AG10803 (cell line): ENCODE results near the gene FARS2.

ENCODE experiments used
- DNase-seq: peaks from one replicate; pipeline ENCODE4 v3.0.0; 2010; ENCODE audit warnings: low read depth
- H3K4me3 ChIP-seq: 2 replicates; pipeline ENCODE4 v1.5.1; 2011; ENCODE audit warnings: mild to moderate bottlenecking, low read length, control low read depth
- TF ChIP-seq, protein P1 (sequence below): conservative IDR thresholded peaks from 2 replicates; pipeline ENCODE4 v1.5.1; 2011; ENCODE audit warnings: mild to moderate bottlenecking, low read length, control low read depth, inconsistent platforms

FARS2 gene

DNA sequence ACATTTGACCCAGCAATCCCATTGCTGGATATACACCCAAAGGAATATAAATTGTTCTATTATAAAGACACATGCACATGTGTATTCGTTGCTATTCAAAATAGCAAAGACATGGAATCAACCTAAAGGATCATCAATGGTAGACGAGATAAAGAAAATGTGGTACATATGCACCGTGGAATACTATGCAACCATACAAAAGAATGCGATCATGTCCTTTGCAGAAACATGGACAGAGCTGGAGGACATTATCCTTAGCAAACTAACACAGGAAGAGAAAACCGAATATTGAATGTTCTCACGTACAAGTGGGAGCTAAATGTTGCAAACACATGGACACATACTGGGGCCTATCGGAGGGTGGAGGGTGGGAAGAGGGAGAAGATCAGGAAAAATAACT lies 405.4 kb downstream of the FARS2 start:
- DNase-seq: no peak
- H3K4me3 ChIP-seq: no peak overlapping the region
- TF ChIP-seq, protein P1, sequence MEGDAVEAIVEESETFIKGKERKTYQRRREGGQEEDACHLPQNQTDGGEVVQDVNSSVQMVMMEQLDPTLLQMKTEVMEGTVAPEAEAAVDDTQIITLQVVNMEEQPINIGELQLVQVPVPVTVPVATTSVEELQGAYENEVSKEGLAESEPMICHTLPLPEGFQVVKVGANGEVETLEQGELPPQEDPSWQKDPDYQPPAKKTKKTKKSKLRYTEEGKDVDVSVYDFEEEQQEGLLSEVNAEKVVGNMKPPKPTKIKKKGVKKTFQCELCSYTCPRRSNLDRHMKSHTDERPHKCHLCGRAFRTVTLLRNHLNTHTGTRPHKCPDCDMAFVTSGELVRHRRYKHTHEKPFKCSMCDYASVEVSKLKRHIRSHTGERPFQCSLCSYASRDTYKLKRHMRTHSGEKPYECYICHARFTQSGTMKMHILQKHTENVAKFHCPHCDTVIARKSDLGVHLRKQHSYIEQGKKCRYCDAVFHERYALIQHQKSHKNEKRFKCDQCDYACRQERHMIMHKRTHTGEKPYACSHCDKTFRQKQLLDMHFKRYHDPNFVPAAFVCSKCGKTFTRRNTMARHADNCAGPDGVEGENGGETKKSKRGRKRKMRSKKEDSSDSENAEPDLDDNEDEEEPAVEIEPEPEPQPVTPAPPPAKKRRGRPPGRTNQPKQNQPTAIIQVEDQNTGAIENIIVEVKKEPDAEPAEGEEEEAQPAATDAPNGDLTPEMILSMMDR: no peak

DNA sequence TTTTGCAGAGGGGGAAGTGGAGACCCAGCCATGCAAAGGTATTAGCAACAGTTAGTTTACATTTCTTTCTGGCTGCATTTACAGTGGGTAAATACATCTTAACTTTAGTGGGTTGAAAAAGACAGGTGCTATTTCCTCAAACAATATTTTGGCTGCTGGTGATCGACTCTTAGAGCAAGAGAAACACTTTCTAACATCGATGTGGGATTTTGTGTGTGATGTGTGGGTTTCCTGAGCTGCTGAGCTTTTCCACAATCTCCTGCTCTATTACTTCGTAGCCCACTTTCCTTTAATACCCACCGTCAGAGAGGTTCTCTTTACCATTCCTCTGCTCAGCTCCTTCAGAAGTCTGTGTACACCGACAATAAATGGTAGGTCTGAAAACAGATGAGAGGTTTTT lies 406.4 kb downstream of the FARS2 start:
- H3K4me3 ChIP-seq: no peak overlapping the region
- no peak for DNase-seq
- TF ChIP-seq, protein P1: no peak

DNA sequence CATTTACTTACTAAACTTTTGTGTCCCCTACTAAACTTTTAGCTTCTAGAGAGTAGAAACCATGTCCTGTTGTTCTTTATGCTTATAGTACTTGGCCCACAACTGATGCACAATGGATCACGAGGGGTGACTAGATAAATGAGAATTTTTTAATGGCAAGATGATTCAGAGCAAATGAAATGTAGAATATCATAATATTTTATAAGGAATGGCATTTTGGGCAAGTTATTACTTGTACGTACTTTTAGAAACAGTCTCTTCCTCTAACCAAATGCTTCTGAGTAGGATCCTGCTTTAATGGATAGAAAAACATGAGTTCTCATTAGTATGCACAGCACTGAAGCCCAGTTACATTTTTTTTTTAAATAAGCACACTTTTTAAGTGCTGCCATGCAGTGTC lies 409.1 kb downstream of the FARS2 start:
- no peak for DNase-seq
- TF ChIP-seq, protein P1: no peak
- no peak overlapping the region for H3K4me3 ChIP-seq

DNA sequence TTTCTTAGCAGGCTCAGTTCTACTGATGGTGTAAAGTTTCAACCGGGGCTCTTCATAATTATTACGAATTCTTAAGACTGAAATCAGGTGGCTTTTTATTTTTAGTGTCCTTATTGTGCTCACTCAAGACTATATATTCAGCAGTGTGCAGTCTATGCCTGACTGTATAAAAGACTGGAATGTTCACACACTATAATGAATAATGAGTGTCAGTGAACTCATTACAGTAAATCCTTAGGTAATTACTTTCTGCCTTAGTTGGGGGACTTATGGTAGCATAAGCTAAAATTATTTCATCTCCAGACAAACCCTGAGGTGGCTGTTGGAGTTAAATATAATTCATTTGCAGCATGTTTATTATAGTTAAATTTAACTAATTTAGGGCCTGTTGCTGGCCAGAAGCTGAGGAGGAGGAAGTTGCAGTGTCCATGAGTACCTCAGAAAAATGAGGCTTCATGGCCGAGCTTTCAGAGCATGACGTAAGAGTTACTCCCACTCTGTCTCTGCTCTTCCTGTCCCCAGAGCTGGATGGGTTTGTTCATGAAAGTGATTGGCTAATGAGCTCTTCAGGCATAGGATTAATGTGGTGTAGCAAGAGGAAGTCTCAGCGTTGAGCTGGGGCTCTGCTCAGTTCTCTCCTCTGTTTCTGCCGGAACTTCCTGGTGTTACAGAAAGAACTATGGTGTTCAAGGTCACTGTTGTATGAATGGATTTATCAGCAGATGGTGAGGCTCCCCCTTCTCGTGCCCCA lies 409.7 kb downstream of the FARS2 start:
- H3K4me3 ChIP-seq: no peak overlapping the region
- DNase-seq: peak; percentile 61
- TF ChIP-seq, protein P1: no peak

DNA sequence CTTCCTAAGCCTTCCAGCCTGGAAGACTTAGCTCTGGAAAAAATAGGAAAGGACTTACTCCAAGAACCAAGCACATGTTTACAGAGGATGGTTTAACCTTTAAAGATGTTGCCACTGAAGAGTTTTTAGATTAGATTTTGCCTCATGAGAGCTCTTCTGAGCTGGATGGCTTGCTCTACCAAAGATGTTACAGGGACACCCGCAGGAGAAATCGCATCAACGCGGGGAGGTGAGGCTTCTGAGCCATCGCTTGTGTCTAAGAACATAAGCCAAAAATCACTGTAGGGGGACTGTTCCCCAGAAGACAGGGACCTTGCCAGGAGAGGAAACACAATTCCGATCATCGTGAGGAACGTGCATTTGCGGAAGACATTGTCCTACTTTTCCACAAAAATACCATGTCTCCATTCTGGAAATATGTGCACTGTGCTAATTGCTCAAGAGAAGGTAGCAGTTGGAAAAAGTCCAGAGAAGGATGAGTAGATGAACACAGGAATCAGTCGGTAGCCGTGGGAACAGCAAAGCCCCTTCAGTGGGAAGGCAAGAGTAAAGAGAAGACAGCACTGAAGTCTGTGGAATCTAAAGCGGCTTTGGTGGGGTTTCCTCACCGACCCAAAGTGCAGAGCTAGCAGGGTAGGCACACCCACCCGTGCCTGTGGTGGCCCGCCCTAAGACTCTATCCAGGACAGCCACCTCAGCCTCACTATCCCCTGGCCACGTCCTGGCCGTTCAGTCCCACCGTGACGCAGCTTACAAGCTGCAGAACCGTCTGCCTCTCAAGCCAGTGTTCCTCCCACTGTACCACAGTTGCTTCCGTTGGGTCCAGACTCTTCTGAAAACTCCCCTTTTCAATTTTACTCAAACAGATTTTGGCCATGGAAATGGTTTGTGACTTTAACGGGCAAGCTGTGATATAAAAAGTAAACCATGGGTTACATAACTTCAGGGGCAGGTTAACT lies 410.6 kb downstream of the FARS2 start:
- TF ChIP-seq, protein P1: 0 out of 2 replicates have a peak, but pooled peaks have one; percentile 11
- peak overlapping the region; percentile 29 for H3K4me3 ChIP-seq
- DNase-seq: peak; percentile 64

DNA sequence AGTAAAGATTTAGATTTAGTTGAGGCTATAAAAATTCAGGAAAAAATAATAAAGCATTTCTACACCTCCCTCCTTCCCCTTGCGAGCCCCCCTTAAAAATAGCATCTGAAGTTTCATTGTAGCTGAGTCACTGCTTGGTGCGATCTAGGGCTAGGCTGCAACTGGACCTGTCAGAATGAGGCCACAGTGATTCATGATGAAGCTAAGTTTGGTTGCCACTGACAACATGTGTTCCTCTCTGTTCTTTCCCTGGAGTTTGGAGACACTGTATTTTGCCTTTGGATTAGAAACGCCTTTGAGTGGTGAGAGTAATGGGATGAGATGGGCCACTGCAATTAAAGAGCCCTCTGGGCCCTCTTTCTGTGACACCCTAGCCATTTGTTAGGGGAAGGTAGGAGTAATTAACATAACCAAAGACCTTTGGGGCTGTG lies 411.3 kb downstream of the FARS2 start:
- peak; percentile 93 for DNase-seq
- peak overlapping the region; percentile 29; the same call in 1 of the 2 replicates for H3K4me3 ChIP-seq
- TF ChIP-seq, protein P1: no peak
